ENCODE results near the gene KIAA0930. TPM values are rescaled to one million over a fixed set of nuclear protein-coding genes. Genes with fewer than 3 reads are reported as not detected.
A peak's percentile ranks its signal among the peaks of the same experiment; 100 is the strongest.

KIAA0930 gene
- total RNA-seq, 1 donor from 2014 or later = 107 TPM

- Histone ChIP-seq H2AFZ (ENCODE audit: low read depth, low read length) (no peak overlapping the region), H3K27me3 (ENCODE audit: insufficient read depth, low read length) (no peaks in the 10 kb centered on the region), H4K20me1 (ENCODE audit: insufficient read depth, low read length) (peaks cover 64% of the 10 kb centered on the region), H3K36me3 (ENCODE audit: insufficient read depth, low read length) (no peaks in the 10 kb centered on the region), H3K27ac (ENCODE audit: low read depth, low read length) (no peak overlapping the region), H3K79me2 (ENCODE audit: insufficient read depth, low read length) (peaks cover 23% of the 10 kb centered on the region), H3K4me1 (ENCODE audit: insufficient read depth, low read length) (peaks cover 10% of the 10 kb centered on the region), H3K9me3 (ENCODE audit: insufficient read depth, low read depth, low read length) (no peaks in the 10 kb centered on the region), H3K4me2 (ENCODE audit: low read length) (no peak overlapping the region), H3K9ac (ENCODE audit: low read length) (no peak overlapping the region), H3K4me3 (ENCODE audit: insufficient read depth, low read depth, low read length) (no peak overlapping the region)
- Mint-ChIP-seq H3K36me3 (ENCODE audit: low read depth, unreplicated experiment) (peaks cover 8% of the 10 kb centered on the region), H3K27me3 (ENCODE audit: low read depth, unreplicated experiment) (no peaks in the 10 kb centered on the region), H3K9me3 (ENCODE audit: unreplicated experiment) (no peaks in the 10 kb centered on the region), H3K4me3 (ENCODE audit: unreplicated experiment) (peak overlapping the region; percentile 96), H3K27ac (ENCODE audit: unreplicated experiment) (no peak overlapping the region), H3K4me1 (ENCODE audit: low read depth, unreplicated experiment) (peaks cover 13% of the 10 kb centered on the region)
- FAIRE-seq (no peak), DNase-seq (ENCODE audit: low read depth) (no peak)
- TF ChIP-seq EZH2 (IDR thresholded peaks at IDR 0.05; ENCODE audit: insufficient read depth, low read length) (no peak), CTCF (IDR thresholded peaks at IDR 0.05; ENCODE audit: insufficient read depth, low read depth, low read length) (no peak)
These were observed 2.4 kb downstream of the KIAA0930 start for GRCh38 chr22:45238076-45238956.

GRCh38 chr22:45237065-45237990 lies 3.4 kb downstream of the KIAA0930 start:
- Histone ChIP-seq H3K4me3 (ENCODE audit: insufficient read depth, low read depth, low read length) (no peak overlapping the region), H3K27ac (ENCODE audit: low read depth, low read length) (no peak overlapping the region), H4K20me1 (ENCODE audit: insufficient read depth, low read length) (peaks cover 74% of the 10 kb centered on the region), H3K4me2 (ENCODE audit: low read length) (no peak overlapping the region), H3K4me1 (ENCODE audit: insufficient read depth, low read length) (peaks cover 10% of the 10 kb centered on the region), H3K9ac (ENCODE audit: low read length) (no peak overlapping the region), H3K27me3 (ENCODE audit: insufficient read depth, low read length) (no peaks in the 10 kb centered on the region), H3K79me2 (ENCODE audit: insufficient read depth, low read length) (peaks cover 26% of the 10 kb centered on the region), H3K9me3 (ENCODE audit: insufficient read depth, low read depth, low read length) (no peaks in the 10 kb centered on the region), H2AFZ (ENCODE audit: low read depth, low read length) (no peak overlapping the region), H3K36me3 (ENCODE audit: insufficient read depth, low read length) (no peaks in the 10 kb centered on the region)
- H3K4me1 Mint-ChIP-seq (ENCODE audit: low read depth, unreplicated experiment) = peaks cover 13% of the 10 kb centered on the region
- H3K4me3 Mint-ChIP-seq (ENCODE audit: unreplicated experiment) = peak overlapping the region; percentile 31
- no peaks in the 10 kb centered on the region for H3K9me3 Mint-ChIP-seq (ENCODE audit: unreplicated experiment)
- DNase-seq (ENCODE audit: low read depth) (no peak), FAIRE-seq (no peak)
- peak overlapping the region; percentile 72 for H3K27ac Mint-ChIP-seq (ENCODE audit: unreplicated experiment)
- H3K27me3 Mint-ChIP-seq (ENCODE audit: low read depth, unreplicated experiment) = no peaks in the 10 kb centered on the region
- peaks cover 11% of the 10 kb centered on the region for H3K36me3 Mint-ChIP-seq (ENCODE audit: low read depth, unreplicated experiment)
- no peak for TF ChIP-seq EZH2 (IDR thresholded peaks at IDR 0.05; ENCODE audit: insufficient read depth, low read length)

GRCh38 chr22:45235851-45236342 lies 4.8 kb downstream of the KIAA0930 start:
- Histone ChIP-seq H3K4me1 (ENCODE audit: insufficient read depth, low read length) (peaks cover 10% of the 10 kb centered on the region), H3K9me3 (ENCODE audit: insufficient read depth, low read depth, low read length) (no peaks in the 10 kb centered on the region), H3K9ac (ENCODE audit: low read length) (no peak overlapping the region), H3K27ac (ENCODE audit: low read depth, low read length) (no peak overlapping the region), H3K79me2 (ENCODE audit: insufficient read depth, low read length) (peaks cover 26% of the 10 kb centered on the region), H3K4me3 (ENCODE audit: insufficient read depth, low read depth, low read length) (no peak overlapping the region), H3K27me3 (ENCODE audit: insufficient read depth, low read length) (no peaks in the 10 kb centered on the region), H2AFZ (ENCODE audit: low read depth, low read length) (no peak overlapping the region), H4K20me1 (ENCODE audit: insufficient read depth, low read length) (peaks cover 83% of the 10 kb centered on the region), H3K4me2 (ENCODE audit: low read length) (no peak overlapping the region), H3K36me3 (ENCODE audit: insufficient read depth, low read length) (no peaks in the 10 kb centered on the region)
- TF ChIP-seq CTCF (IDR thresholded peaks at IDR 0.05; ENCODE audit: insufficient read depth, low read depth, low read length) (no peak), EZH2 (IDR thresholded peaks at IDR 0.05; ENCODE audit: insufficient read depth, low read length) (no peak)
- Mint-ChIP-seq H3K27ac (ENCODE audit: unreplicated experiment) (no peak overlapping the region), H3K4me1 (ENCODE audit: low read depth, unreplicated experiment) (peaks cover 17% of the 10 kb centered on the region), H3K4me3 (ENCODE audit: unreplicated experiment) (no peak overlapping the region), H3K9me3 (ENCODE audit: unreplicated experiment) (no peaks in the 10 kb centered on the region), H3K27me3 (ENCODE audit: low read depth, unreplicated experiment) (no peaks in the 10 kb centered on the region), H3K36me3 (ENCODE audit: low read depth, unreplicated experiment) (peaks cover 11% of the 10 kb centered on the region)
- FAIRE-seq = no peak
- DNase-seq (ENCODE audit: low read depth) = no peak

Measured in astrocyte (in vitro differentiated cells and primary cell).